Uterus (tissue), 2 donors: ENCODE measurements around the gene PGRMC2.

Experiments
- POLR2A ChIP-seq, 2 donors: fragments of 450-650 bp; IDR thresholded peaks; one replicate each; pipeline ENCODE4 v1.6.1; 2016; ENCODE audit warnings: antibody characterized with exemption in 2 of 2, mild to moderate bottlenecking in 1 of 2, moderate library complexity in 1 of 2
- TF ChIP-seq, protein P1 (sequence below), 4 experiments: fragments of 200-600 bp in 2 of 4; fragments of 450-650 bp in 2 of 4; sonication (generic) in 2 of 4; IDR thresholded peaks; one replicate each; pipeline ENCODE4 v1.5.1; 2016 to 2019; ENCODE audit warnings: antibody characterized with exemption in 4 of 4, mild to moderate bottlenecking in 2 of 4, moderate library complexity in 1 of 4

DNA sequence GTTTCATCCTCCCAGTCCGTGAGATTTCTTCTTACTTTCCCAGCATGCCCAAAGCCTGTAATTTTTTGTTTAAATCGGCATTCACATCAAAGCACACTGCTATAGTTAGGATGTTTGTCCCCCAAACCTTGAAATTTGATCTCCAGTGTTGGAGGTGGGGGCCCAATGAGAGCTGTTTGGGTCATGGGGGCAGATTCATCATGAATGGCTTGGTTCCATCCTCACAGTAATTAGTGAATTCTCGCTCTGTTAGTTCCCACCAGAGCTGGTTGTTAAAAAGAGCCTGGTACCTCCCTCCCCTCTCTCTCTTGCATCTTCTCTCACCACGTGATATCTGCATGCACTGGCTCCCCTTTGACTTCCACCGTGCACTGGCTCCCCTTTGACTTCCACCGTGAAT is 40.5 kb upstream of the PGRMC2 start:
- TF ChIP-seq, protein P1, sequence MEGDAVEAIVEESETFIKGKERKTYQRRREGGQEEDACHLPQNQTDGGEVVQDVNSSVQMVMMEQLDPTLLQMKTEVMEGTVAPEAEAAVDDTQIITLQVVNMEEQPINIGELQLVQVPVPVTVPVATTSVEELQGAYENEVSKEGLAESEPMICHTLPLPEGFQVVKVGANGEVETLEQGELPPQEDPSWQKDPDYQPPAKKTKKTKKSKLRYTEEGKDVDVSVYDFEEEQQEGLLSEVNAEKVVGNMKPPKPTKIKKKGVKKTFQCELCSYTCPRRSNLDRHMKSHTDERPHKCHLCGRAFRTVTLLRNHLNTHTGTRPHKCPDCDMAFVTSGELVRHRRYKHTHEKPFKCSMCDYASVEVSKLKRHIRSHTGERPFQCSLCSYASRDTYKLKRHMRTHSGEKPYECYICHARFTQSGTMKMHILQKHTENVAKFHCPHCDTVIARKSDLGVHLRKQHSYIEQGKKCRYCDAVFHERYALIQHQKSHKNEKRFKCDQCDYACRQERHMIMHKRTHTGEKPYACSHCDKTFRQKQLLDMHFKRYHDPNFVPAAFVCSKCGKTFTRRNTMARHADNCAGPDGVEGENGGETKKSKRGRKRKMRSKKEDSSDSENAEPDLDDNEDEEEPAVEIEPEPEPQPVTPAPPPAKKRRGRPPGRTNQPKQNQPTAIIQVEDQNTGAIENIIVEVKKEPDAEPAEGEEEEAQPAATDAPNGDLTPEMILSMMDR (IDR thresholded peaks at IDR 0.05), result no peak
- no peak for TF ChIP-seq POLR2A (IDR thresholded peaks at IDR 0.05)
